Thoracic aorta (tissue), 2 donors: ENCODE data around the gene SSR4. TPM values are rescaled to one million over a fixed set of nuclear protein-coding genes. Genes with fewer than 3 reads are reported as not detected.

ENCODE experiments used
- ATAC-seq: fragments of 150-250 bp; one replicate; pipeline ENCODE4 v1.8.0; 2017; ENCODE audit warnings: low read depth; ENCODE audit not compliant: insufficient number of reproducible peaks, low FRiP score
- DNase-seq: peaks from one replicate; pipeline ENCODE4 v3.0.0-alpha.2; 2020; ENCODE audit warnings: low spot score
- H3K27ac ChIP-seq, 2 donors: fragments of 200-600 bp; sonication (generic); 1 replicate in 1 of 2; 2 replicates in 1 of 2; pipeline ENCODE4 v1.5.1; 2016; ENCODE audit warnings: mild to moderate bottlenecking in 2 of 2, moderate library complexity in 2 of 2
- H3K27me3 ChIP-seq: fragments of 200-600 bp; sonication (generic); replicated peaks from 2 replicates; pipeline ENCODE4 v1.6.0; 2016; ENCODE audit warnings: mild to moderate bottlenecking; ENCODE audit not compliant: insufficient read depth
- H3K36me3 ChIP-seq: fragments of 200-600 bp; sonication (generic); one replicate; pipeline ENCODE4 v1.5.1; 2016
- H3K4me1 ChIP-seq, 2 donors: fragments of 200-600 bp; sonication (generic); 1 replicate in 1 of 2; 2 replicates in 1 of 2; pipeline versions ENCODE4 v1.5.1 to v1.6.0; 2016; ENCODE audit warnings: low read depth in 2 of 2, mild to moderate bottlenecking in 1 of 2; ENCODE audit not compliant: control insufficient read depth in 1 of 2
- H3K4me3 ChIP-seq: fragments of 200-600 bp; sonication (generic); 2 replicates; pipeline ENCODE4 v1.5.1; 2016; ENCODE audit warnings: mild to moderate bottlenecking
- H3K9me3 ChIP-seq: fragments of 200-600 bp; sonication (generic); 2 replicates; pipeline ENCODE4 v1.5.1; 2016
- CTCF ChIP-seq: fragments of 200-600 bp; sonication (generic); IDR thresholded peaks from one replicate; pipeline ENCODE4 v1.5.1; 2019; ENCODE audit warnings: antibody characterized with exemption
- total RNA-seq, 2 donors: library from RNA; depleted of rRNA; stranded (reverse); fragments of >200 nt; gene quantifications; one replicate each; pipeline versions ENCODE4 v1.1.0 to v1.2.3, GENCODE V29; 2016

SSR4 gene
- total RNA-seq, 2 donors from 2014 or later: 103 to 299 TPM

DNA sequence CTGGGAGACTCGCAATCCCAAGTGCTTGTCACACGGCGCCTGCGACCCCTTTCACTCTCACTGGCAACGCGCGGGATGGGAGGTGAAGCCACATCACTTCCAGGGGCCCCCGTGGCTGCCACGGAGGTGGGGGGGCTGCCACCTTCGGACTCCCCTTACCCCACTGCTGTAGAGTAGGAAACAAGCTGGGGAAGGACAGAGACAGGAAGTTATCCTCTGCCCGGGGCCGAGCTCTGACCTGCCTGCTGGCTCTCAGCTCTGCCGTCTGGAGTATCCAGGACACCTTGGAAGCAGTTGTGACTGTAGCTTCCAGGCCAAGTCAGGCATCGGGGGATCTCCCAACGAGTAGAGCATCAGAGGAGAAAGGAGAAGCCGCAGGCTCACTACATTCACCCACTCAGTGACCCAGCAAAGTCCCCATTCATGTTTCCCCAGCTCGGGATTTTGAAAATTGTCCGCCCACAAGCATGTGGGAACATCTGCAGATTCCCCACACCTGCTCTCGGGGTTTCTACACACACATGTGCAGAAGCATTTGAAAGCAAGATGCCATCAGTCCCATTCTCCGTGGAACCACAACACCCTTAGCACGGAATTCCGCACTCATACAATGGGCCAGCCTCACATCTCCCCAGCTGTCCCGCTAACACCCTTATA, 25.0 kb downstream of the SSR4 start:
- Histone ChIP-seq H3K9me3 (no peaks in the 10 kb centered on the region), H3K27ac (no peak overlapping the region), H3K4me1 (peaks cover 0 to 3% of the 10 kb centered on the region in 2 donors), H3K27me3 (no peaks in the 10 kb centered on the region), H3K4me3 (peak overlapping the region; percentile 65), H3K36me3 (no peaks in the 10 kb centered on the region)
- no peak for ATAC-seq
- no peak for DNase-seq
- no peak for TF ChIP-seq CTCF

DNA sequence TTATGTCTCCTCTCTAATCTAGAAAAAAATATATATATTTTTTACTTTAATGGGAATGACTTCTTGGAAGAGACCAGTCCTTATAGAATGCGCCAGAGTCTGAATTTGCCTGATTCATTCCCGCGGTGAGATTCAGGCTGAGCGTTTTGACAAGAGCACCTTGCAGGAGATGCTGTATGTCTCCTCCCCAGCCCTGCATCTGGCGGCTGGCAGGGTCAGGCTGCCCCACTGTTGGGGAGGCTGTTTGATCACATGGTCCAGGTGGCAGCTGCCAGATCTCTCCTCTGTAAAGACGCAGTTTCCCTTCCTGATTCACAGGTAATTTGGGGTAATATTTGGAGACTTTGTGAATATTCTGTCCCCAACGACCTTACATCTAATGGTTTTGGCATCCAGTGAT, 26.1 kb downstream of the SSR4 start:
- ATAC-seq: no peak
- H3K4me3 ChIP-seq: no peak overlapping the region
- no peaks in the 10 kb centered on the region for H3K27me3 ChIP-seq
- no peak for DNase-seq
- no peak overlapping the region for H3K27ac ChIP-seq
- TF ChIP-seq CTCF: no peak
- peaks cover 0 to 3% of the 10 kb centered on the region in 2 donors for H3K4me1 ChIP-seq
- H3K9me3 ChIP-seq: no peaks in the 10 kb centered on the region
- H3K36me3 ChIP-seq: no peaks in the 10 kb centered on the region

DNA sequence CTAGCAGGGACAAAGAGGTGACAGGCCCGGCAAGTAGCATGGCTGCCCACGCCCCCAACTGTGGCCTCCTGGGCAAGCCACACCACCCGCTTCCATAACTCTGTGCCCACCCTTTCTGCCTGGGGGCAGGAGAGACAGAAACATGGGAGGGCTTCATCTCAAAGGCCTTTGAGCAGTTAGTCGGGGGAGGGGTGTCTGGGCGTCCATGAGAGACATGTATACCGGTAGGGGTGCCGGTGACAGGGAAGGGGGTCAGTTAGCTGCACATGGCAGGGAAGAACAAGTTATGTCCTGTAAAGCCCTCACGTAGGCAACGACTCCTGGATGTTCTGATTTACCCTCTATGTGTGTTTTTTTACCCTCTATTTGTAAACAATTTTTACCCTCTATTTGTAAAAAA, 26.6 kb downstream of the SSR4 start:
- H3K4me1 ChIP-seq: peaks cover 0 to 3% of the 10 kb centered on the region in 2 donors
- ATAC-seq: no peak
- no peaks in the 10 kb centered on the region for H3K9me3 ChIP-seq
- no peak for DNase-seq
- no peak overlapping the region for H3K4me3 ChIP-seq
- no peak overlapping the region for H3K27ac ChIP-seq
- no peaks in the 10 kb centered on the region for H3K36me3 ChIP-seq
- no peaks in the 10 kb centered on the region for H3K27me3 ChIP-seq
- no peak for TF ChIP-seq CTCF

DNA sequence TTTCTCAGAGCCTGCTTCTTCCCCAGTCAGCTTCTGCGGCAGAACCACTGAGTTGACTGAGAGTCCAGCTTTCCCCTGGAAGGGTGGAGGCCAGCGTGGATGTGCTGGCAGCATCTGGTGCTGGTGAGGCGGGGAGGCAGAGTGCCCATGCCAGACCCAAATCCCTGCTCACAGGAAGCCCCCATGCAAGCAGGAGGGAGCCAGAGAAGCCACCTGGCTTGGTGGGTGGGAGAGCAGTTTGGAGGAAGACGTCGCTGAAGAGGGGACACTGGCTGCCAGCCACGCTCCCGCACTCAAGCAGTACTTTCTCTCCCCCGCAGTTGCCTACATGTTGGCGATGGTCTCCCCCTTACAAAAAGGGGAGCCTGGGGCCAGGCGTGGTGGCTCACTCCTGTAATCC, 29.9 kb downstream of the SSR4 start:
- H3K4me1 ChIP-seq: peaks cover 0 to 3% of the 10 kb centered on the region in 2 donors
- H3K9me3 ChIP-seq: no peaks in the 10 kb centered on the region
- no peak overlapping the region for H3K4me3 ChIP-seq
- no peak for ATAC-seq
- DNase-seq: no peak
- no peaks in the 10 kb centered on the region for H3K27me3 ChIP-seq
- TF ChIP-seq CTCF: no peak
- no peaks in the 10 kb centered on the region for H3K36me3 ChIP-seq
- no peak overlapping the region for H3K27ac ChIP-seq

- H3K27me3 ChIP-seq: no peaks in the 10 kb centered on the region
- peaks cover 0 to 6% of the 10 kb centered on the region in 2 donors for H3K4me1 ChIP-seq
- H3K4me3 ChIP-seq: no peak overlapping the region
- ATAC-seq (no peak), DNase-seq (no peak)
- no peak for TF ChIP-seq CTCF
- no peak overlapping the region for H3K27ac ChIP-seq
- H3K36me3 ChIP-seq: no peaks in the 10 kb centered on the region
- no peaks in the 10 kb centered on the region for H3K9me3 ChIP-seq
Measured at GRCh38 chrX:153825042-153825441, 30.6 kb downstream of the SSR4 start.
